ENCODE results near the gene PPP1R7.

- TF ChIP-seq MXI1 (IDR thresholded peaks at IDR 0.05; ENCODE audit: low read depth, low read length), result peak; percentile 47; the same call in 1 of the 2 replicates
- no peak for TF ChIP-seq CTCF (IDR thresholded peaks at IDR 0.05)
Observed at GRCh38 chr2:241102239-241102803, 47.9 kb upstream of the PPP1R7 start, which contains the start of gene MTERF4.
